ENCODE results near the gene PAPSS2.

DNA sequence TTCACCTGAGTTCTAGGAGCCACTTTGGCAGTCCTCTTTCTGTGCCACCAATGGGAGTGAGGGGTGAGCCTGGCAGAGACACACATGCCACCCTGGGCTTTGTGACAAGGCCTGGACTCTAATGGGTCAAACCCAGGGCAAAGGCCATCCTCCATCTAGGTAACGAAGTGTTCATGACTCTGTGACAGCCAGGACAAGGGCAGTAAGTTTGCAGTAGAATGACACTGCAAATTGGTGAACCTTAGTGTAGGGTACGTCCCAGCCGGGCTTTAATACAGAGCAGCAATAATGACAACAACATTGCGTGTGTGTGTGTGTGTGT lies 43.3 kb downstream of the PAPSS2 start:
- TF ChIP-seq EZH2 (IDR thresholded peaks at IDR 0.05): no peak
- no peak for TF ChIP-seq POLR2AphosphoS5 (IDR thresholded peaks at IDR 0.05; ENCODE audit: borderline replicate concordance, low read depth, low read length)

Data from SK-N-MC (cell line).